PC-3 (cell line): ENCODE results near the gene NMUR2.

Source experiments
- EZH2 ChIP-seq: fragments of 300-600 bp; sonication (generic); IDR thresholded peaks from one replicate; pipeline ENCODE4 v1.6.1; 2017; ENCODE audit warnings: antibody characterized with exemption, mild to moderate bottlenecking, low read length; ENCODE audit not compliant: unreplicated experiment
- TF ChIP-seq, protein P1 (sequence below): fragments of 300-600 bp; sonication (generic); conservative IDR thresholded peaks from 2 replicates; pipeline ENCODE4 v1.5.1; 2017; ENCODE audit warnings: antibody characterized with exemption, low read depth, mild to moderate bottlenecking, low read length

DNA sequence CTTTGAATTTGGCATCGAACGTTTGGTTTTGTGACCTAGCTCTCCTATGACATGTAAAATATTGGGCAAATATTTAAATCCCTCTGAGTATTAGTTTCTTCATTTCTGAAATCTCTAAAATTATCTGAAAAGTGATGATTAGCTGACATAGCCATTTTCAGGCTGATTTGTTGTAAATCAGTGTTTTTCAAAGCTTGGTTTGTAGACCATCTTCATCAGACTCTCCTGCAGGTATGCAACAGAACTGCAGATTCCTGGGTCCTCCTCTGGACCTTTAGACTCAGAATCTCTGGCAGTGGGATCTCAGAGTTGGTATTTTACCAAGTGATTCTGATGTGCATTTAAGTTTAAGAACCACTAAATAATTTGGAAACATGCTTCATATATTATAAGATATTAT, 38.9 kb upstream of the NMUR2 start:
- TF ChIP-seq, protein P1, sequence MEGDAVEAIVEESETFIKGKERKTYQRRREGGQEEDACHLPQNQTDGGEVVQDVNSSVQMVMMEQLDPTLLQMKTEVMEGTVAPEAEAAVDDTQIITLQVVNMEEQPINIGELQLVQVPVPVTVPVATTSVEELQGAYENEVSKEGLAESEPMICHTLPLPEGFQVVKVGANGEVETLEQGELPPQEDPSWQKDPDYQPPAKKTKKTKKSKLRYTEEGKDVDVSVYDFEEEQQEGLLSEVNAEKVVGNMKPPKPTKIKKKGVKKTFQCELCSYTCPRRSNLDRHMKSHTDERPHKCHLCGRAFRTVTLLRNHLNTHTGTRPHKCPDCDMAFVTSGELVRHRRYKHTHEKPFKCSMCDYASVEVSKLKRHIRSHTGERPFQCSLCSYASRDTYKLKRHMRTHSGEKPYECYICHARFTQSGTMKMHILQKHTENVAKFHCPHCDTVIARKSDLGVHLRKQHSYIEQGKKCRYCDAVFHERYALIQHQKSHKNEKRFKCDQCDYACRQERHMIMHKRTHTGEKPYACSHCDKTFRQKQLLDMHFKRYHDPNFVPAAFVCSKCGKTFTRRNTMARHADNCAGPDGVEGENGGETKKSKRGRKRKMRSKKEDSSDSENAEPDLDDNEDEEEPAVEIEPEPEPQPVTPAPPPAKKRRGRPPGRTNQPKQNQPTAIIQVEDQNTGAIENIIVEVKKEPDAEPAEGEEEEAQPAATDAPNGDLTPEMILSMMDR: no peak
- no peak for TF ChIP-seq EZH2
